NB4 (cell line): Measurements from ENCODE around the gene LARP6.

Source experiments
- CTCF ChIP-seq: IDR thresholded peaks from one replicate; pipeline ENCODE4 v1.5.1; 2012; ENCODE audit warnings: low read depth, low read length
- MAX ChIP-seq: IDR thresholded peaks from 2 replicates; pipeline ENCODE4 v1.6.1; 2011; ENCODE audit warnings: low read depth, low read length
- POLR2A ChIP-seq: IDR thresholded peaks from 2 replicates; pipeline ENCODE4 v1.6.1; 2011; ENCODE audit warnings: mild to moderate bottlenecking; ENCODE audit not compliant: insufficient read length; ENCODE audit errors: extremely low read depth

GRCh38 chr15:70854666-70854976 is 664 bp upstream of the LARP6 start:
- no peak for TF ChIP-seq MAX
- no peak for TF ChIP-seq CTCF
- TF ChIP-seq POLR2A, result no peak
